ENCODE data around the gene SPRN. TPM values are rescaled to one million over a fixed set of nuclear protein-coding genes. Genes with fewer than 3 reads are reported as not detected.

SPRN gene
- polyA plus RNA-seq, 2 of the 4 experiments (the other 2 are of a cell fraction), result 0.06 to 0.15 TPM

GRCh38 chr10:133451346-133451745, 26.9 kb upstream of the SPRN start (continued):
- no peak for TF ChIP-seq HMGXB4 (CRISPR knock-in tag; IDR thresholded peaks at IDR 0.05; ENCODE audit: borderline replicate concordance)
- TF ChIP-seq FOSB (CRISPR knock-in tag; IDR thresholded peaks at IDR 0.05), result no peak
- no peak for TF ChIP-seq ZFP36 (IDR thresholded peaks at IDR 0.05; ENCODE audit: borderline replicate concordance, partially characterized antibody)
- no peak for TF ChIP-seq SMC3 (IDR thresholded peaks at IDR 0.05)
- no peak for TF ChIP-seq EP300 (IDR thresholded peaks at IDR 0.05)

GRCh38 chr10:133448120-133448519, 23.7 kb upstream of the SPRN start:
- DNase-seq (ENCODE audit: low read depth in 1 of 2, low spot score in 1 of 2) (no peak), FAIRE-seq (no peak), ATAC-seq (no peak)
- Histone ChIP-seq H3K4me2 (no peak overlapping the region), H3K4me1 (no peaks in the 10 kb centered on the region), H3K27ac (no peak overlapping the region), H3K4me3 (no peak overlapping the region), H3K9me3 (peaks cover 47% of the 10 kb centered on the region)
- no peak for TF ChIP-seq MAFK (IDR thresholded peaks at IDR 0.05; ENCODE audit: partially characterized antibody)
- no peak for TF ChIP-seq RARB (CRISPR knock-in tag; IDR thresholded peaks at IDR 0.05)
- TF ChIP-seq SMC3 (IDR thresholded peaks at IDR 0.05), result no peak
- no peak for TF ChIP-seq RNF2 (IDR thresholded peaks at IDR 0.05; ENCODE audit: borderline replicate concordance, low read depth)
- TF ChIP-seq POLR2A (IDR thresholded peaks at IDR 0.05; ENCODE audit: low read length), result no peak
- TF ChIP-seq SREBF2 (IDR thresholded peaks at IDR 0.05), result no peak
- no peak for TF ChIP-seq ZFP36 (IDR thresholded peaks at IDR 0.05; ENCODE audit: borderline replicate concordance, partially characterized antibody)
- TF ChIP-seq CHD2 (IDR thresholded peaks at IDR 0.05; ENCODE audit: low read length, partially characterized antibody), result no peak
- no peak for TF ChIP-seq EP300 (IDR thresholded peaks at IDR 0.05)
- POLR2A ChIA-PET, result no interaction called here
- CTCF ChIA-PET, result no interaction called here

GRCh38 chr10:133446979-133447378, 22.6 kb upstream of the SPRN start:
- 67% methylated on average over 11 of the region's 11 CpGs for WGBS (ENCODE audit: missing lambda C conversion rate)
- no peaks in the 10 kb centered on the region for H3K4me1 ChIP-seq

GRCh38 chr10:133445751-133446708, 21.6 kb upstream of the SPRN start:
- 90% methylated on average over 30 of the region's 80 CpGs for WGBS (ENCODE audit: missing lambda C conversion rate)
- Histone ChIP-seq H3K4me2 (no peak overlapping the region), H3K9me3 (peaks cover 47% of the 10 kb centered on the region), H3K4me1 (no peaks in the 10 kb centered on the region), H3K27ac (no peak overlapping the region), H3K4me3 (no peak overlapping the region)
- ChIA-PET POLR2A (no interaction called here), CTCF (no interaction called here)
- no peak for FAIRE-seq
- no peak for DNase-seq (ENCODE audit: low read depth in 1 of 2, low spot score in 1 of 2)
- no peak for ATAC-seq
- no peak for TF ChIP-seq NPAS2 (CRISPR knock-in tag; IDR thresholded peaks at IDR 0.05; ENCODE audit: borderline replicate concordance)
- no peak for TF ChIP-seq POLR2A (IDR thresholded peaks at IDR 0.05; ENCODE audit: low read length)
- no peak for TF ChIP-seq HOXB5 (CRISPR knock-in tag; IDR thresholded peaks at IDR 0.05)
- no peak for TF ChIP-seq RNF2 (IDR thresholded peaks at IDR 0.05; ENCODE audit: borderline replicate concordance, low read depth)
- TF ChIP-seq PHF8 (IDR thresholded peaks at IDR 0.05; ENCODE audit: borderline replicate concordance, low read depth), result no peak
- TF ChIP-seq MAFK (IDR thresholded peaks at IDR 0.05; ENCODE audit: partially characterized antibody), result no peak
- TF ChIP-seq RFX5 (IDR thresholded peaks at IDR 0.05), result no peak
- no peak for TF ChIP-seq CBX2 (IDR thresholded peaks at IDR 0.05; ENCODE audit: borderline replicate concordance, low read depth)
- TF ChIP-seq RAD21 (conservative IDR thresholded peaks at IDR 0.05 in 1 of 2, IDR thresholded peaks at IDR 0.05 in 1 of 2), result no peak
- no peak for TF ChIP-seq ATOH8 (CRISPR knock-in tag; IDR thresholded peaks at IDR 0.05; ENCODE audit: low read depth)
- no peak for TF ChIP-seq PBX3 (IDR thresholded peaks at IDR 0.05)
- no peak for TF ChIP-seq SMC3 (IDR thresholded peaks at IDR 0.05)
- TF ChIP-seq EP300 (IDR thresholded peaks at IDR 0.05), result no peak

More at GRCh38 chr10:133446979-133447378, 22.6 kb upstream of the SPRN start:
- Histone ChIP-seq H3K4me3 (no peak overlapping the region), H3K9me3 (peaks cover 47% of the 10 kb centered on the region), H3K27ac (no peak overlapping the region), H3K4me2 (no peak overlapping the region)
- ChIA-PET POLR2A (no interaction called here), CTCF (no interaction called here)
- ATAC-seq (no peak), FAIRE-seq (no peak), DNase-seq (ENCODE audit: low read depth in 1 of 2, low spot score in 1 of 2) (no peak)
- TF ChIP-seq CTCF (IDR thresholded peaks at IDR 0.05), result no peak
- no peak for TF ChIP-seq NFE2L2 (conservative IDR thresholded peaks at IDR 0.05; ENCODE audit: low read length)
- TF ChIP-seq HOXB5 (CRISPR knock-in tag; IDR thresholded peaks at IDR 0.05), result no peak
- TF ChIP-seq JUN (IDR thresholded peaks at IDR 0.05), result no peak
